Cortex of kidney (tissue), 1 donor: ENCODE data around the gene RNF10.
"Not testable (repeated sequence)": the region's sequence is repeated elsewhere in the genome, so short reads cannot be mapped to it uniquely, and the experiment has no call there.

Experiments used
- DNase-seq: peaks from one replicate; lab custom pipeline; 2025; lab: John Stamatoyannopoulos, UW

Gene RNF10

DNA sequence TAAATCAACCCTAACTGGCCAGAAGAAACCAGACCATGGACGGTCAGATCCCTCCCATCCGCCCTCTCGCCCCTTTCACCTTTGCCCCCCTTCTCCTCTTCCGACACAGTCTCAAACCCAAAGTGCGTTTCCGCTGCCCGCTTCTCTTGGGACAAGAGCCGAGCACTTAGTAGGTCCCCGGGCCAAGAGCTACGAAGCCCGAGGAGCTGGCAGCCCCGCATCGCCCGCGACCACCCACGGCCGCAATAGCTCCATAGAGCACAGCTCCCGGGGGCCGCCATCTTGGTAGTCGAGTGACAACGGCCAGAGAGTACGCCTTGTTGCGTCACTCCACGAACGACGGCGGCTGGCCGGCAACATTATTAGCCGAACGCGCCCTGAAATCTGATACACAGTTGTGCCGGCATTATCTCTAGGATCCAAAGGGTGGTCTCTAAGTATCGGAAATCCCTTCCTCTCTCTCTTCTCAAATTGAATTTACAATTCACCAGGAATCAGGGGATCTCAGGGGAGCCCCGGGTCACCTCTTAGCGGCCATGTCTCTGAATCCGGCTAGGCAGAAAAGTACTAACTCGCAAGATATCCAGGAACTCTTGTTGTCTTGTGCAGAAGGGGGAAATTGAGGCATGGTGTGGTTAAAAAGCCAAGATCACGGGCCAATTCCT, 5.2 kb upstream of the RNF10 start, which contains the start of gene COQ5:
COQ5 (minus strand) TSS at position 298 of the 665 bp plus-strand sequence; CDS start at position 281, 17 bp downstream.
- DNase-seq, result peak; percentile 43

- no peak for DNase-seq
Measured at GRCh38 chr12:120529641-120530417, 4.3 kb upstream of the RNF10 start.

DNA sequence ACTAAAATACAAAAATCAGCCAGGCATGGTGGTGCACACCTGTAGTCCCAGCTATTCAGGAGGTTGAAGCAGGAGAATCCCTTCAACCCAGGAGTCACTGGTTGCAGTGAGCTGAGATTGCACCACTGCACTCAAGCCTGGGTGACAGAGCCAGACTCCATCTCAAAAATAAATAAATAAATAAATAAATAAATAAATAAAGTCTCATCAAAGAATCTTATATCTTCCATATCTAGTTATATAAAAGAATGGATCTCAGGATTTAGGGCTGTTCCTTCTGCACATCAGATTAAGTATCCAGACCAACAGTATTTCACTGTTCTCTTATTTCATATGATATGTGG, 3.8 kb upstream of the RNF10 start:
- not testable (repeated sequence) for DNase-seq

GRCh38 chr12:120532701-120533238, 1.4 kb upstream of the RNF10 start:
- no peak for DNase-seq

DNA sequence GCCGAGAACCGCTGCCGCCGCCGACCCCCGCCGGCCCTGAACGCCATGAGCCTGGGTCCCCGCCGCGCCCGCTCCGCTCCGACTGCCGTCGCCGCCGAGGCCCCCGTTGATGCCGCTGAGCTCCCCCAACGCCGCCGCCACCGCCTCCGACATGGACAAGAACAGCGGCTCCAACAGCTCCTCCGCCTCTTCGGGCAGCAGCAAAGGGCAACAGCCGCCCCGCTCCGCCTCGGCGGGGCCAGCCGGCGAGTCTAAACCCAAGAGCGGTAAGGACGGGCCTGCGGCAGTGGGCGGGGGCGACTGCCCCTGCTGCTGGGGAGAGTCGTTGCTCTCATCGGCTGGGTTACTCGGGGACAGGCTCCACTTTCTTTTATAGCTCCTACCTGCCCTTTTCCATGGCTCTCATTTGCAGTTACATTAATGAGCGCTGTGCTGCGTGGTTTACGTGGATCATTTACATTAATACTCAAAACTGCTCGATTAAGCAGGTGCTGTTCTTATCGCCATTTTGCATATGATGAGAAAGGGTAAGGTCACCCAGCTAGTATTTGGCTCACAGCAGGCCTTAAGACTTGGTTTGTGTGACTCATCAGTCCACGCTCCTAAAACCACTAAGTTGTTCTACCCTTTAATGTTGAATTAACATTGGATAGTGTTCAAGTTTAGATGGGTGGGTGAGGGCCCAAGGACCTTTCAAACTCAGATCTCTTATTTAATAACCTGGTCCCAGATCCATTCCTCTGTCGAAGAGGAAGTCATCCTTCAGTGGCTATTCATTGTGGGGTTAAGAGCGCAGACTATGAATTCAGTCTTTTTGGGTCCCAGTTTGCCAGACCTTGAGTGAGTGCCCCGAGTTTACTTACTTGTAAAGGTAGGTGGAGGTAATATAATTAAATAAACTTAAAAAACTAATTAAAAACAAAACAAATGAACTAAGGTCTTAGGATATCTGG, 823 bp downstream of the RNF10 start:
- no peak for DNase-seq

GRCh38 chr12:120536064-120536791, 2.1 kb downstream of the RNF10 start:
- DNase-seq, result no peak

DNA sequence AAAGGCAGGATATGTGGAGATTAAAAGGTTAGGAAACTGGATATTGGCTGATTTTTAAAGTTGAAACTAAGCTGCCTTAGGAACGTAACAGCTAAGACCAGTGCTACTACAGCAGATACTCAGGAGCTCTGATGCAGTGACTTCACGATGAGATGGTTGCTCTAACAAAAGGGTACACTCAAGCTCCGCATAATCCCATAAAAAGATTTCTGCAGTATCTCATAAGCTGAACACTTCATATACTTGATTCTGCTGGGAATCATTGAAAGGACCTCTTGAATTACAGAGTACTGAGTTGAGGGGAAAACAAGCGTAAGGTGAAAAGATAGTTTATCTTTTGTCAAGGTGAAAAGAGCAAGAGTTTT, 3.7 kb downstream of the RNF10 start:
- no peak for DNase-seq

DNA sequence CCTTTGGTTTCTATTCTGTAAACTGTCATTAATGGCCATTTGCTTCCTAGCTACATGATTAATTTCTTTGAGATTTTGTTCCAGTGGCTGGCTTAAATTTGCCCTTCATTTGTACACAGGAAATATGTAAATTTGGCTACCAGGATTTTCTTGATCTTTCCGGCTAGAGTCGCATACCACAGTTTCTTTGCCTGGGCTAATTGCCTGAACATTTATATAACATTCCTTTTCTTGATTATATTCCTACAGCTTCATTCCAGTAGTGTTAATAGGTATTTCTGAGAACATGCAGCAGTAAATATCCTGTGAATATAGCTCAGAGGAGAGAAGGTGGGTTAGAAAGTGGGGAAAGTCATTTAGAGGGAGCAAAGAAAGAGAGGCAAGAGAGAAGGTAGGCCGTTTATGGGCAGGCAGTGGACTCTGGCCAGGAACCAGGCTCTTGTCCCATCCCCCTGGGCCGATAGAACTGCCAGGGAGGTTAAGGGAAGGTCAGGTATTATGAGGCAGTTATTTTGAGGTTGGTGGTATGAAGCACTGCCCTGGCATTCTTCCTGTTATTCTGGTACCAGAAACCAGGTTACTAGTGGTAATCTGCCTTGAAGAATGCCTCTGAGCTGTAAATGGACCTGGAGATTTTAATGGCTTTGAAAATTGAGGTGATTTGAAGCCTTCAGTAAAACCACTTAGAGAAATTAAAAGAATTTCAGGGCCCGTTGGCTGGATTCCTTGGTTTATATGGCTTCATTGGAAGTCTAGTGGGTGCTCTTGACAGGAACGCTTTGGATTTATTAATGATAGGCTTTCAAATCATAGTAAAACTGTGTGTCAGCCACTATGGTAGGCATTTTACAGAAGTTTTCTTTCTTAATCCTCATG, 4.4 kb downstream of the RNF10 start:
- no peak for DNase-seq

DNA sequence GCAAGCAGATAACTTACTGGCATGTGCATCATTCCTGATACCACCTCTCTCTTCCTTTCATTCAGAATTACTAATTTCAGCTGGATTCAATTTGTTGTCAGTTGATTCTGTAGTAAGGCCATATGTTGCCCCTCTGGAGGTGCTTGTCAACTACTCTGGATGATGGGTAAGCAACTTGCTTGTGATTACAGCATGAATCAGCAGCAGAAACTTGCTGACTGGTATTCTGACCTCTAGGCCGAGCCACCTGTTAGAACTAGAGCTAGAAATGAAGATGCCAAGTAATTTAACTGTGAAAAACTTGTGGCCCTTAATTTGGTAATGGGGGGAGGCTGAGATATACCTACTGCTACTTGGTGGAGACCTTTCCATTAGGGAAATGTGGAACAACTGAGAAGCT, 5.1 kb downstream of the RNF10 start:
- no peak for DNase-seq

DNA sequence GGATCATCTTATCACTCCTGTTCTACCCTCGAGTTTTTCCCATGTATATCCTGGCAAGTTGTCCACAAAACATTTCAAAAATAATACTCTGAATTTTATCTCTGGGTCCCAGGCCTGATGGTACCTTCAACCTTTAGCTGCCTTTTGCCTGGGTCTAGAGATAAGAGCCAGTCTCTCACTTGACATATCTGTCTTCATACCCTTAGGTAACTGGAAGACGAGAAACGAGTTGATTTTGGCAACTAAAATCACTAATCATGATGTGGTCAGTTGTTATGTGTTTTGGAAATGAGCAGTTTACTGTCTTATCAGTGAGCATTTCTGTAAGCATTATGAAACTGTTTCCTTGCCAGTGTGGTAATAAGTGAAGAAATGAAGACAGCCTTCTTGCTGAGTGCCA, 6.3 kb downstream of the RNF10 start:
- DNase-seq, result no peak

DNA sequence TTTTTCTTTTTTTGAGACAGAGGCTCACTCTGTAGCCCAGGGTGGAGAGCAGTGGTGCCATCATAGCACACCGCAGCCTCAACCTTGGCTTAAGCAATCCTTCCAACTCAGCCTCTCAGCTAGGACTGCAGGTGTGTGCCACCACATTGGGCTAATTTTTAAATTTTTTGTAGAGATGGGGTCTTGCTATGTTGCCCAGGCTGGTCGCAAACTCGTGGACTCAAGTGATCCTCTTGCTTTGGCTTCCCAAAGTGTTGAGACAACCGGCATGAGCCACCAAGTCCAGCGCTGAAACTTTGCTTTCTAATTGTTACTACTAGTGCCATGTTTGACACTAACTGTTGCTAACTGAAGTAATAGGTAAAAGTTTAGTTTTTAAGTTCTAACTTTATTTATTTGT, 8.0 kb downstream of the RNF10 start:
- DNase-seq, result no peak

DNA sequence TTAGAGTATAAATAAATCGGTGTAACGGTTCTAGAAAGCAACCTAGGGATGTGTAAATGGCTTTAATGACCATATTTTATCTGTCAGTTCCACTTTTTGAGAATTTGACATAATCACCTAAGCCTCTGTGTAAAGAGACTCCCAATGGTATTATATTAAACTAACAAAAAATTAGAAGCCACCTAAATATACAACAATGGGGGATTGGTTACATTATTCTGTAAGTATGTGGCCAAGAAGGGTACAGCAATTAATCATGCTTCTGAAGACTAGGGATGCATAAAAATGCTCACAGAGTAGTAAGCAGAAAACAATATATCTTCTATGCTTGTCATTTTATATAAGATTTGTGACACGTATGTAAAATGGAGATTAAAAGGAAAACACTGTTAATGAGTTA, 10.5 kb downstream of the RNF10 start:
- no peak for DNase-seq

GRCh38 chr12:120546050-120546386, 11.9 kb downstream of the RNF10 start:
- no peak for DNase-seq

DNA sequence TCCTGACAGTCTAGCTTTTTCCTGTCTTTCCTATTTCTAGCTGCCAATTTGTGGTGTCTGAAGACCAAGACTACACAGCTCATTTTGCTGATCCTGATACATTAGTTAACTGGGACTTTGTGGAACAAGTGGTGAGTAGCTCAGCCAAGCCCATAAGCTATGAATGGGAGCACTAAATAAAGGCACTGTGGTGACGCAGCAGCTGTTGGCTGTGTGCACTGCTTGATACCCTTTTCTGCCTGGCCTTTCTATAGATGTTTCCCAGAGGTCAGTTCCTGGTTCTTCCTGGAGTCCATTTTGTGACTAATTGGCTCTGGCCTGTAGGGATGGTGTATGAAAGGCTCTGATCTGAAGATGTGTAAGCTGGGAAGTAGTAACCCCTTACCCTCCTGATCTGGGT, 20.5 kb downstream of the RNF10 start:
- DNase-seq, result no peak

GRCh38 chr12:120557589-120557988, 23.4 kb downstream of the RNF10 start:
- DNase-seq, result no peak

DNA sequence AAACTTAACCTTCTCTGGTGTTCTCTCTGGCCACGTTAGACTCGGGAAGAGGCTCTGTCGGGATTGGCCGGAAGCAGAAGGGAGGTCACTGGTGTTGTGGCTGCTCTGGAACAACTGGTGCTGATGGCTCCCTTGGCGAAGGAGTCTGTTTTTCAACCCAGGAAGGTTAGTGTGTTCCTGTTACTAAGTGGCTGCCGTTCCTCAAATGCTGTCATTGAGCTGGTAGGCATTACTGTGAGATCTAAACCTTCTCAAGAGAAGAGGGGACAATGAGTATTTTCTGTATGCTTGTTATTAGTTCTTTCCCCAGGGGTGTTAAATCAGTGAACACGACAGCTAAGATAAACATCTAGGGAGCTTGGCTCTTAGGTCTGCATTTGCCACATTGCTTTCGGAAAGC, 28.8 kb downstream of the RNF10 start:
- no peak for DNase-seq

GRCh38 chr12:120563495-120563894, 29.3 kb downstream of the RNF10 start:
- DNase-seq, result no peak

DNA sequence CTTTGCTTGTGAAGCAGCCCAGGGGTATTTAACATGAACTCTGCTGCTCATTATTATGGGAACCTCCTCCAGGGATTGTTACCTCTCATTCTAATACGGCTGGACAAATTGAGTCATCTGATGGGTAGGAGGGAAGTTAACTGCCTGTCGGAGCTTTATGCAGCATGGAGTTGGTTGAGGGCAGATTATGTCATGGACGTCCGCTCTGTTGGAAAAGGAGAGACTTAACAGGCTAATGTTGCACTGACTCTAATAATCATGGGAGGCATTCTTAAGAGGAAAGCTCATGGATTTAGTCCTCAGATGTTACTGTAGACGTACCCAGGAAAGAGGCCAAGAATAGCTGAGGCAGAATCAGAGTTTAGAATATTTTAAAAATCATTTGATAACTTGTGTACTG, 37.1 kb downstream of the RNF10 start:
- DNase-seq, result no peak

GRCh38 chr12:120573560-120573959, 39.4 kb downstream of the RNF10 start:
- DNase-seq, result no peak

DNA sequence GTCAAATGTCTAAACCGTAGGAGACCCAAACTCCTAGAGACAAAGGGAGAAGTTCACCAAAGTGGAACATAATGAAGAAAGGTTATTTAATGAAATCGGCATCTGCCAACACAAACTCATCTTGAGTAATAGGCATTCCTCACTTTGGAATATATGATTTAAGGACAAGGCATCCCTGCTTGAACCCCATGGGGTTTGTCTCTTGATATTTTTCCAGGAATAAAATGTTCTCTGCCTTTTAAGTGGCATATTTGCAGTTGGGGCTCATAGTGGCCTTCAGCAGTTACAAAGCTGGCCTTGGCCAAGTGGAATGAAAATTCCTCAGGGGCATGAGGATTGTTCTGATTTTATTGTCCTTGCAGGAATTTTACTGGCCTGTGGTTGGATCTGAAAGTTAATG, 40.0 kb downstream of the RNF10 start:
- DNase-seq, result no peak

GRCh38 chr12:120579179-120579578, 45.0 kb downstream of the RNF10 start:
- DNase-seq, result no peak
